Lung (tissue), 12 donors: ENCODE data around the gene FHOD3. TPM values are rescaled to one million over a fixed set of nuclear protein-coding genes. Genes with fewer than 3 reads are reported as not detected.

Experiments
- ATAC-seq: fragments of 200-7000 bp; cut with Tn5 transposase; one replicate; pipeline ENCODE4 v1.9.1; 2020; ENCODE audit warnings: moderate number of reproducible peaks; ENCODE audit not compliant: insufficient read depth, low FRiP score
- DNase-seq, 3 donors: peaks; one replicate each; pipeline ENCODE4 v3.0.0-alpha.2; 2013 to 2017
- H3K27ac ChIP-seq, 2 donors: one replicate each; pipeline ENCODE4 v1.5.1; 2013; ENCODE audit warnings: mild to moderate bottlenecking in 2 of 2, moderate library complexity in 2 of 2, control low read depth in 1 of 2, inconsistent platforms in 1 of 2, low read depth in 1 of 2, low read length in 1 of 2
- H3K27me3 ChIP-seq, 3 donors: one replicate each; pipeline ENCODE4 v1.5.1; 2013; ENCODE audit warnings: low read length in 2 of 3; ENCODE audit not compliant: control insufficient read depth in 3 of 3, insufficient read depth in 3 of 3
- H3K36me3 ChIP-seq, 4 donors: one replicate each; pipeline ENCODE4 v1.5.1; 2013; ENCODE audit warnings: low read length in 4 of 4, mild to moderate bottlenecking in 1 of 4, moderate library complexity in 1 of 4; ENCODE audit not compliant: control insufficient read depth in 4 of 4, insufficient read depth in 4 of 4
- H3K4me1 ChIP-seq, 5 donors: one replicate each; pipeline ENCODE4 v1.5.1; 2013; ENCODE audit warnings: low read length in 5 of 5, mild to moderate bottlenecking in 2 of 5, moderate library complexity in 1 of 5; ENCODE audit not compliant: control insufficient read depth in 5 of 5, insufficient read depth in 5 of 5
- H3K4me3 ChIP-seq: one replicate; pipeline ENCODE4 v1.5.1; 2013; ENCODE audit warnings: mild to moderate bottlenecking, control low read depth, moderate library complexity
- H3K9ac ChIP-seq, 2 donors: one replicate each; pipeline ENCODE4 v1.5.1; 2013; ENCODE audit warnings: low read length in 2 of 2, control low read depth in 1 of 2; ENCODE audit not compliant: insufficient read depth in 1 of 2
- H3K9me3 ChIP-seq, 4 donors: one replicate each; pipeline ENCODE4 v1.5.1; 2013; ENCODE audit warnings: low read length in 3 of 4, mild to moderate bottlenecking in 1 of 4, moderate library complexity in 1 of 4; ENCODE audit not compliant: control insufficient read depth in 4 of 4, insufficient read depth in 3 of 4
- CTCF ChIP-seq: IDR thresholded peaks from 2 replicates; pipeline ENCODE4 v1.5.1; 2012; ENCODE audit warnings: mild to moderate bottlenecking; ENCODE audit errors: control extremely low read depth, extremely low read depth
- WGBS, 2 donors: extraction: QIAGEN DNeasy Blood & Tissue Kit; methylation state at CpG; one replicate each; pipeline ENCODE4 v1.1.7; 2013; 5-methylcytosine and 5-hydroxymethylcytosine counted together
- polyA plus RNA-seq, 2 donors: library from polyadenylated mRNA; stranded (reverse); fragments of 200-250 nt; gene quantifications; one replicate each; pipeline ENCODE4 v1.2.1, GENCODE V29; 2013
- total RNA-seq, 2 donors: library from RNA; depleted of rRNA in 1 of 2; stranded (reverse); fragments of >200 nt in 1 of 2; gene quantifications; one replicate each; pipeline ENCODE4 v1.2.1, GENCODE V29; 2014 to 2021
- donor health status: control.
- donor health status: control.
- donor health status: Bipolar disorder and iron deficiency.
- donor health status: healthy.
- donor health status: DM: yes; HTN: yes; CAD: no.

FHOD3 gene
- total and polyA plus RNA-seq, 4 donors: 1.0 to 7.4 (median 2.9) TPM

- ATAC-seq: no peak
- H3K27me3 ChIP-seq: no peaks in the 10 kb centered on the region
- no peak for TF ChIP-seq CTCF
- WGBS, 2 donors: 89 to 92% methylated on average over 1 of the region's 1 CpG
- H3K36me3 ChIP-seq: no peaks in the 10 kb centered on the region
- peaks cover 0 to 3% (median 0%) of the 10 kb centered on the region in 4 donors for H3K9me3 ChIP-seq
- peak in 1 of 3 donors; percentile 3 for DNase-seq
- peaks cover 0 to 15% (median 0%) of the 10 kb centered on the region in 5 donors for H3K4me1 ChIP-seq
- H3K9ac ChIP-seq: no peak overlapping the region
- H3K27ac ChIP-seq: no peak overlapping the region
- no peak overlapping the region for H3K4me3 ChIP-seq
These were observed 260.7 kb downstream of the FHOD3 start for GRCh38 chr18:36558234-36558633.

DNA sequence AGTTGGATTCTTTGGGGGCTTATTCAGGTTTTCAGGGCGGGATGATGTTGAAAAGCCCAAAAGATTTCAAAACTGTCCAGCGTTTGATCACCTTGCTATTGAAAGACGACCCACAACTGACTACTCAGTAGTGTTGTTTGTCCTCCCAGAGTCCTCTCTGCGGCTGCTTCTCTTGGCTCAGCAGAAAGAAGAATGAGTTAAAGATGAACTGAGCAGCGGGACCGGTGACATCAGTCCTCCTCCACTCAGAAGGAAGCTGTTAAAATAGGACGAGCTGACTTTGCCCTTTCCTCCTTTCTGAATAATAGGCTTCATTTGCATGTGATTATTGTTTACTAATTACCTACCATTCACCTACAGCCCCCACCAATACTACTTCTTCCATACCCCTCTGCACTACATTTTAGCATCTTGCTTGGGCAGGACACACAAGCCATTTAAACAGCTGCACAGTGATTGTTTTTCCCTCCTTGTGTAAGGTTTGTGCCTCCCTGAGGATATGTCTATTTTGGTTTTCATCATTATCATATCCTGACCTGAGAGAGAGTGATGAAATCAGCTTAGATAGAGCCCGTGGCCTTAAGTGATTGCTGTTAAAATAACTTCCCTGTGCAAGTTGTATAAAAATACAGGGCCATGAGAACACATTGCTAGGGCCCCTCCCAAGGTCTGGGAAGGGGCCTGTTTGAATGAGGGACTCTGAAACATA, 261.8 kb downstream of the FHOD3 start:
- TF ChIP-seq CTCF: no peak
- H3K4me1 ChIP-seq: peaks cover 0 to 15% (median 0%) of the 10 kb centered on the region in 5 donors
- no peak overlapping the region for H3K27ac ChIP-seq
- 79 to 80% methylated on average over 8 of the region's 8 CpGs for WGBS, 2 donors
- no peak for DNase-seq
- peaks cover 0 to 3% (median 0%) of the 10 kb centered on the region in 4 donors for H3K9me3 ChIP-seq
- no peak overlapping the region for H3K4me3 ChIP-seq
- H3K36me3 ChIP-seq: no peaks in the 10 kb centered on the region
- H3K27me3 ChIP-seq: no peaks in the 10 kb centered on the region
- ATAC-seq: no peak
- no peak overlapping the region for H3K9ac ChIP-seq

GRCh38 chr18:36560187-36560586, 262.7 kb downstream of the FHOD3 start:
- no peak for ATAC-seq
- Histone ChIP-seq H3K36me3 (no peaks in the 10 kb centered on the region), H3K4me1 (peaks cover 0 to 15% (median 0%) of the 10 kb centered on the region in 5 donors), H3K4me3 (no peak overlapping the region), H3K27me3 (no peaks in the 10 kb centered on the region), H3K9me3 (peaks cover 0 to 3% (median 0%) of the 10 kb centered on the region in 4 donors), H3K9ac (no peak overlapping the region), H3K27ac (no peak overlapping the region)
- no peak for TF ChIP-seq CTCF
- WGBS, 2 donors: 79 to 90% methylated on average over 2 of the region's 2 CpGs
- no peak for DNase-seq
